ENCODE measurements around the gene CHMP3.
"Not testable (repeated sequence)": the region's sequence is repeated elsewhere in the genome, so short reads cannot be mapped to it uniquely, and the experiment has no call there.

Gene CHMP3

GRCh38 chr2:86499326-86499725 is 63.9 kb downstream of the CHMP3 start:
- no peak for TF ChIP-seq CTCF (IDR thresholded peaks at IDR 0.05; ENCODE audit: insufficient read depth, low read depth, low read length, missing control alignments)
- DNase-seq (ENCODE audit: low read depth): no peak

GRCh38 chr2:86498468-86499260 is 64.6 kb downstream of the CHMP3 start:
- no peak for TF ChIP-seq CTCF (IDR thresholded peaks at IDR 0.05; ENCODE audit: insufficient read depth, low read depth, low read length, missing control alignments)
- no peak for DNase-seq (ENCODE audit: low read depth)
- no peak overlapping the region for H3K4me3 ChIP-seq (ENCODE audit: low read depth, low read length)

More at GRCh38 chr2:86499326-86499725, 63.9 kb downstream of the CHMP3 start:
- H3K4me3 ChIP-seq (ENCODE audit: low read depth, low read length): no peak overlapping the region

- not testable (repeated sequence) for DNase-seq (ENCODE audit: low read depth); H3K4me3 ChIP-seq (ENCODE audit: low read depth, low read length)
Observed at GRCh38 chr2:86496391-86496790, 66.9 kb downstream of the CHMP3 start.

- TF ChIP-seq CTCF (IDR thresholded peaks at IDR 0.05; ENCODE audit: insufficient read depth, low read depth, low read length, missing control alignments): no peak
- no peak for DNase-seq (ENCODE audit: low read depth)
- H3K4me3 ChIP-seq (ENCODE audit: low read depth, low read length): no peak overlapping the region
Observed at GRCh38 chr2:86492048-86492453, 71.2 kb downstream of the CHMP3 start.

- no peak for DNase-seq (ENCODE audit: low read depth)
- no peak overlapping the region for H3K4me3 ChIP-seq (ENCODE audit: low read depth, low read length)
- TF ChIP-seq CTCF (IDR thresholded peaks at IDR 0.05; ENCODE audit: insufficient read depth, low read depth, low read length, missing control alignments): no peak
Observed at GRCh38 chr2:86491088-86491487, 72.2 kb downstream of the CHMP3 start.

- no peak overlapping the region for H3K4me3 ChIP-seq (ENCODE audit: low read depth, low read length)
- no peak for TF ChIP-seq CTCF (IDR thresholded peaks at IDR 0.05; ENCODE audit: insufficient read depth, low read depth, low read length, missing control alignments)
Observed at GRCh38 chr2:86490245-86490644, 73.0 kb downstream of the CHMP3 start.

GRCh38 chr2:86489542-86489941 is 73.7 kb downstream of the CHMP3 start:
- no peak overlapping the region for H3K4me3 ChIP-seq (ENCODE audit: low read depth, low read length)
- TF ChIP-seq CTCF (IDR thresholded peaks at IDR 0.05; ENCODE audit: insufficient read depth, low read depth, low read length, missing control alignments): no peak
- no peak for DNase-seq (ENCODE audit: low read depth)

More at GRCh38 chr2:86490245-86490644, 73.0 kb downstream of the CHMP3 start:
- no peak for DNase-seq (ENCODE audit: low read depth)
